GM12865 (cell line): ENCODE data around the gene LRP1.
A peak's percentile ranks its signal among the peaks of the same experiment; 100 is the strongest.

ENCODE experiments used
- DNase-seq: peaks from one replicate; pipeline ENCODE4 v3.0.0; 2010; ENCODE audit warnings: low read depth
- H3K4me3 ChIP-seq: 2 replicates; pipeline ENCODE4 v1.5.1; 2011; ENCODE audit warnings: mild to moderate bottlenecking, low read depth, low read length, control low read depth
- TF ChIP-seq, protein P1 (sequence below): IDR thresholded peaks from 2 replicates; pipeline ENCODE4 v1.5.1; 2011; ENCODE audit warnings: low read length, control low read depth, low read depth, inconsistent platforms; ENCODE audit not compliant: insufficient read depth; ENCODE audit errors: missing control alignments

LRP1 gene

DNA sequence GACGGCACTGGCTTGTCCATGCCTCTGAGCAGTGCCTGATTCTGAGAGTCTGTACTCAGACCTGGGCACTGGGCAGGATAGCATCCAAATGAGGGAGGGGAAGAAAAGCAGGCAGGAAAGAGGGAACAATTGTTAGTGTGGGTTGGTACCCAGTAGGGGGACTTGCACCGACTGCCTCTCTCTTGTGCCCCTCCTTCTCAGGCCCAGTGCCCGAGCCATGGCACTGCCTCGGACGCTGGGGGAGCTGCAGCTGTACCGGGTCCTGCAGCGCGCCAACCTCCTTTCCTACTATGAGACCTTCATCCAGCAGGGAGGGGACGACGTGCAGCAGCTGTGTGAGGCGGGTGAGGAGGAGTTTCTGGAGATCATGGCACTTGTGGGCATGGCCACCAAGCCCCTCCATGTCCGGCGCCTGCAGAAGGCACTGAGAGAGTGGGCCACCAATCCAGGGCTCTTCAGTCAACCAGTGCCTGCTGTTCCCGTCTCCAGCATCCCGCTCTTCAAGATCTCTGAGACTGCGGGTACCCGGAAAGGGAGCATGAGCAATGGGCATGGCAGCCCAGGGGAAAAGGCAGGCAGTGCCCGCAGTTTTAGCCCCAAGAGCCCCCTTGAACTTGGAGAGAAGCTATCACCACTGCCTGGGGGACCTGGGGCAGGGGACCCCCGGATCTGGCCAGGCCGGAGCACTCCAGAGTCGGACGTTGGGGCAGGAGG lies 37.2 kb upstream of the LRP1 start:
- TF ChIP-seq, protein P1, sequence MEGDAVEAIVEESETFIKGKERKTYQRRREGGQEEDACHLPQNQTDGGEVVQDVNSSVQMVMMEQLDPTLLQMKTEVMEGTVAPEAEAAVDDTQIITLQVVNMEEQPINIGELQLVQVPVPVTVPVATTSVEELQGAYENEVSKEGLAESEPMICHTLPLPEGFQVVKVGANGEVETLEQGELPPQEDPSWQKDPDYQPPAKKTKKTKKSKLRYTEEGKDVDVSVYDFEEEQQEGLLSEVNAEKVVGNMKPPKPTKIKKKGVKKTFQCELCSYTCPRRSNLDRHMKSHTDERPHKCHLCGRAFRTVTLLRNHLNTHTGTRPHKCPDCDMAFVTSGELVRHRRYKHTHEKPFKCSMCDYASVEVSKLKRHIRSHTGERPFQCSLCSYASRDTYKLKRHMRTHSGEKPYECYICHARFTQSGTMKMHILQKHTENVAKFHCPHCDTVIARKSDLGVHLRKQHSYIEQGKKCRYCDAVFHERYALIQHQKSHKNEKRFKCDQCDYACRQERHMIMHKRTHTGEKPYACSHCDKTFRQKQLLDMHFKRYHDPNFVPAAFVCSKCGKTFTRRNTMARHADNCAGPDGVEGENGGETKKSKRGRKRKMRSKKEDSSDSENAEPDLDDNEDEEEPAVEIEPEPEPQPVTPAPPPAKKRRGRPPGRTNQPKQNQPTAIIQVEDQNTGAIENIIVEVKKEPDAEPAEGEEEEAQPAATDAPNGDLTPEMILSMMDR = no peak
- H3K4me3 ChIP-seq = peak overlapping the region; percentile 91; the same call in 1 of the 2 replicates
- DNase-seq = no peak

DNA sequence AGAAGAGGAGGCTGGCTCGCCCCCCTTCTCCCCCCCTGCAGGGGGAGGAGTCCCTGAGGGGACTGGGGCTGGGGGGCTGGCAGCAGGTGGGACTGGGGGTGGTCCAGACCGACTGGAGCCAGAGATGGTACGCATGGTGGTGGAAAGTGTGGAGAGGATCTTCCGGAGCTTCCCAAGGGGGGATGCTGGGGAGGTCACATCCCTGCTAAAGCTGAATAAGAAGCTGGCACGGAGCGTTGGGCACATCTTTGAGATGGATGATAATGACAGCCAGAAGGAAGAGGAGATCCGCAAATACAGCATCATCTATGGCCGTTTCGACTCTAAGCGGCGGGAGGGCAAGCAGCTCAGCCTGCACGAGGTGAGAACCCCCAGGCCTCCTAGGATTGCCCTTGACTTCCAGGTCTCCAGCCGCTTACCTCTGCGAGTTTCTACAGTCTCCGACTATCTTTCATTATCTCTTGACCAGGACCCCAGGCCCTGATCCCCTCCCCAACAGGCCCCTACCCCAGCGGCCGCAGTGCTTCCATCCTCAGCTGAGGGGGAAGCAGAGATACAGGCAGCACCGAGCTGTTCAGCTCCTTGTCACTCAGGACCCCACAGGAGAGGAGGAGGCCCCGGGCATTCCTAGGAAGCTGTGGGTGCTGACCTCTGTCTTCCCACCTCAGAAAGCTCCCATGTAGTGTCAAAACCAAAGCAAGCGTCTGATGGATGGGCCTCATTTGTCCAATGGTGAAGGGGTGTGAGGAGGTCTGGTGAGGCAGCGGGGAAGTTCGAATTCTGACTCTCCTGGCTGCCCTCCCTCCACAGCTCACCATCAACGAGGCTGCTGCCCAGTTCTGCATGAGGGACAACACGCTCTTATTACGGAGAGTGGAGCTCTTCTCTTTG lies 36.4 kb upstream of the LRP1 start:
- DNase-seq = no peak
- no peak overlapping the region for H3K4me3 ChIP-seq

DNA sequence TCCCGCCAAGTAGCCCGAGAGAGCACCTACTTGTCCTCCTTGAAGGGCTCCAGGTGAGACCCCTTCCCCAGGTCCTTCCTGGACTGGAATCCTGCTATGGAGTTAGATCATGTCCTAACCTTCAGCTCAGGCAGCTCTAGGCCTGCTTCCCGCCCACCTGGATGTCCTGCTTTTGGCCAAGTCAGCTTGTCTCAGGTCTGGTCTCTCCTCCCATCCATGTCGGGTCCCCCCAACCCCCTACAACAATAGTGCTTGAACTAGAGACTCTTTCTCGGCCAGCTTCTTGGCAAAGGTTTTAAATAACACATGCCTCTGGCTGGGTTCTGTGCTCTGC lies 35.8 kb upstream of the LRP1 start:
- TF ChIP-seq, protein P1 = no peak
- no peak overlapping the region for H3K4me3 ChIP-seq
- no peak for DNase-seq

More for the DNA sequence above, 36.4 kb upstream of the LRP1 start:
- TF ChIP-seq, protein P1 = no peak

DNA sequence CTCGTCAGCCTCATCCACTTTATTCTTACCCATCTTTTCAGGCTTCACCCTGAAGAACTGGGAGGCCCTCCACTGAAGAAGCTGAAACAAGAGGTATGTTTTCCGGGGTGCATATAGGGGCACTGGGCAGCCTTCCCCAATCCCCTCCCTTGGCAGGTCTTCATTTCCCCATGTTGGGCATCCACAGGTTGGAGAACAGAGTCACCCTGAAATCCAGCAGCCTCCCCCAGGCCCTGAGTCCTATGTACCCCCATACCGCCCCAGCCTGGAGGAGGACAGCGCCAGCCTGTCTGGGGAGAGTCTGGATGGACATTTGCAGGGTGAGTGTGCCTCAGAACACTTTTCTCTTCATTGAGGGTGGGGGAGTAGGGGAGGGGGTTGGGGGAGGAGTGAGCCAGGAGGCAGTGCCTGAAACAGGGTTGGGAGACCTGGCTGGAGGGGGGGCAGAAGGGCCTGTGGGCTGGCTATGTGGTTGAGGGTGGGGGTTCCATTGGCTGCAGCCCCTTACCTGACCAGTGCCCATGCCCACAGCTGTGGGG lies 35.3 kb upstream of the LRP1 start:
- DNase-seq = no peak
- TF ChIP-seq, protein P1 = no peak
- H3K4me3 ChIP-seq = no peak overlapping the region

DNA sequence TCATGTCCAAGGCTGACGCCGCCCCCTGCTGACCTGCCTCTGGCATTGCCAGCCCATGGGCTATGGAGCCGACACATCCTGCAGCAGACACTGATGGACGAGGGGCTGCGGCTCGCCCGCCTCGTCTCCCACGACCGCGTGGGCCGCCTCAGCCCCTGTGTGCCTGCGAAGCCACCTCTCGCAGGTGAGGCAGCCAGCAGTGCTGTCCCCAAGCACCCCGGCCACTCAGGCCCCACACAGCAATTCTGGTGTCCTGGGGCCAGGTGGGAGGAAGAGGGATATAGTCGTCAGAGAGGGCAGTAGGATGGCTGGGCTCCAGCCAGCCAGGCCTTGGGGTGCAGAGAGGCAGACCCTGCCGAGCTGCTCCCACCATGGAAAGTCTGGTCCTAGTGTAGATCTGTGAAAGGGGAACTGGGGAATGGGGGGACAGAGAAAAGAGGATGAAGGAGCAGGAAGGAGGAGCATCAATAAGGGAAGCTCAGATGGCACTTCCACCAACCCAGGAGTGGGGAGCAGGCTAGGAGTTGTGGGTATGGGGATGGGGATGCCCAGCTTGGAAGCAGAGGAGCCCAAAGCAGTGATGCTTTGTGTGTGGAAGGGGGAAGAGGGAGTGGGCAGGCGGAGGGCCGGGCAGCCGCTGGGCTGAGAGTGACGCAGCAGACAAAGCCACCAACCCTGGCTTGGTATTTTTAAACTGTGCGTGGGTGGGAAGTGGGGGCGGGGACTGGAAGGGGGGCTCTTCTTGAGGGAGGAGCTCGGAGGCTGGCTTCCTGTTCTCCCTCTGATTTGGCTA lies 34.7 kb upstream of the LRP1 start:
- H3K4me3 ChIP-seq = no peak overlapping the region; the same call in 1 of the 2 replicates
- TF ChIP-seq, protein P1 = peak; percentile 72
- peak; percentile 77 for DNase-seq
